RWPE1 (cell line): Measurements from ENCODE around the gene PCSK2.

Experiments
- CTCF ChIA-PET: fragments of 350-600 bp; sonication (Branson Sonifier 250); formaldehyde crosslinking; extraction: SDS; loops from one replicate; lab custom pipeline; 2021; lab: Yijun Ruan, JAX
- POLR2A ChIA-PET: fragments of 400-600 bp; formaldehyde crosslinking; extraction: SDS; loops from one replicate; lab custom pipeline; 2020; ENCODE audit warnings: antibody characterized with exemption; ENCODE audit not compliant: low non-redundant PET; lab: Yijun Ruan, JAX
- DNase-seq: peaks from one replicate; pipeline ENCODE4 v3.0.0; 2012; ENCODE audit warnings: low spot score
- H3K27ac ChIP-seq: fragments of 450-650 bp; 2 replicates; pipeline ENCODE4 v1.5.1; 2017
- CTCF ChIP-seq: fragments of 450-650 bp; conservative IDR thresholded peaks from 2 replicates; pipeline ENCODE4 v1.5.1; 2017; ENCODE audit warnings: low read depth, mild to moderate bottlenecking

The PCSK2 gene

GRCh38 chr20:17519606-17520285, 292.9 kb downstream of the PCSK2 start:
- TF ChIP-seq CTCF: no peak
- no peak for DNase-seq
- CTCF ChIA-PET: no interaction called here
- POLR2A ChIA-PET: no interaction called here
- H3K27ac ChIP-seq: no peak overlapping the region

GRCh38 chr20:17520583-17520982, 293.7 kb downstream of the PCSK2 start:
- no peak for TF ChIP-seq CTCF
- ChIA-PET CTCF (no interaction called here), POLR2A (no interaction called here)
- DNase-seq: no peak
- no peak overlapping the region for H3K27ac ChIP-seq

GRCh38 chr20:17522528-17522927, 295.7 kb downstream of the PCSK2 start:
- TF ChIP-seq CTCF: no peak
- ChIA-PET POLR2A (no interaction called here), CTCF (no interaction called here)
- H3K27ac ChIP-seq: no peak overlapping the region
- DNase-seq: no peak

- no peak overlapping the region for H3K27ac ChIP-seq
- POLR2A ChIA-PET: no interaction called here
- no peak for DNase-seq
- CTCF ChIA-PET: interaction anchor here (0.5 kb wide), 1 partner anchor 33 kb away, joined by 3 read pairs; no protein-coding TSS in a partner anchor
- no peak for TF ChIP-seq CTCF
These were observed 296.5 kb downstream of the PCSK2 start for GRCh38 chr20:17523326-17523725.

- POLR2A ChIA-PET: no interaction called here
- CTCF ChIA-PET: no interaction called here
- TF ChIP-seq CTCF: no peak
- no peak for DNase-seq
- H3K27ac ChIP-seq: no peak overlapping the region
These were observed 297.7 kb downstream of the PCSK2 start for GRCh38 chr20:17524560-17524959.

- TF ChIP-seq CTCF: no peak
These were observed 298.3 kb downstream of the PCSK2 start for GRCh38 chr20:17525132-17525531.

More at GRCh38 chr20:17525132-17525531, 298.3 kb downstream of the PCSK2 start:
- CTCF ChIA-PET: no interaction called here
- no peak overlapping the region for H3K27ac ChIP-seq
- DNase-seq: no peak
- POLR2A ChIA-PET: no interaction called here
